Transverse colon (tissue), 4 donors: ENCODE results near the gene VAV2.

Source experiments
- EP300 ChIP-seq: sonication (generic); formaldehyde crosslinking; IDR thresholded peaks from one replicate; pipeline ENCODE4 v1.6.1; 2017; ENCODE audit warnings: antibody characterized with exemption, low read depth
- POLR2A ChIP-seq: fragments of 450-650 bp; IDR thresholded peaks from one replicate; pipeline ENCODE4 v1.6.1; 2016; ENCODE audit warnings: antibody characterized with exemption, mild to moderate bottlenecking, moderate library complexity
- POLR2AphosphoS5 ChIP-seq, 3 donors: sonication (generic); formaldehyde crosslinking; IDR thresholded peaks; one replicate each; pipeline ENCODE4 v1.6.1; 2016; ENCODE audit warnings: antibody characterized with exemption in 3 of 3
- TF ChIP-seq, protein P1 (sequence below), 5 experiments: fragments of 200-600 bp in 3 of 5; fragments of 450-650 bp in 2 of 5; sonication (generic) in 3 of 5; IDR thresholded peaks; 1 replicate in 2 of 5; 2 replicates in 3 of 5; pipeline ENCODE4 v1.5.1; 2016 to 2017; ENCODE audit warnings: antibody characterized with exemption in 5 of 5, inconsistent platforms in 3 of 5, mild to moderate bottlenecking in 2 of 5, moderate library complexity in 1 of 5

DNA sequence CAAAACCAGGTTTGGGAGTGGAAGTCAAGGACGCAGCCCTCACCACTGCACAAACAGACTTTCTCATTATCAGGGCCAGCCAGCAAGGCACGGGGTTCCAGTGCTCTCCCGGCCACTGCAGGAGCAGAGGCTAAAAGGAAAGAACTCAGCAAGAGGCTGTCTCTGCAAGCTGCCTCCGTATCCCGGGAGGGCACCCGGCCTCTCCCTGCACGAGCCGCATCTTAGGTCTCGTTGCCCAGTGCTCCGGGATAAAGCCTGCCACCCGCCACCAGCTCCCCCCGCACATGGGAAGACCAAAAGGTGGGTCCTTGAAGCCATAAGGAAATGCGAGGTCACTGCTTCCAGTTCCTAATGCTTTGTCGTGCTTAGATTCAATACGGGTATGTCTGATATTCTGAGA is 136.8 kb downstream of the VAV2 start:
- TF ChIP-seq, protein P1, sequence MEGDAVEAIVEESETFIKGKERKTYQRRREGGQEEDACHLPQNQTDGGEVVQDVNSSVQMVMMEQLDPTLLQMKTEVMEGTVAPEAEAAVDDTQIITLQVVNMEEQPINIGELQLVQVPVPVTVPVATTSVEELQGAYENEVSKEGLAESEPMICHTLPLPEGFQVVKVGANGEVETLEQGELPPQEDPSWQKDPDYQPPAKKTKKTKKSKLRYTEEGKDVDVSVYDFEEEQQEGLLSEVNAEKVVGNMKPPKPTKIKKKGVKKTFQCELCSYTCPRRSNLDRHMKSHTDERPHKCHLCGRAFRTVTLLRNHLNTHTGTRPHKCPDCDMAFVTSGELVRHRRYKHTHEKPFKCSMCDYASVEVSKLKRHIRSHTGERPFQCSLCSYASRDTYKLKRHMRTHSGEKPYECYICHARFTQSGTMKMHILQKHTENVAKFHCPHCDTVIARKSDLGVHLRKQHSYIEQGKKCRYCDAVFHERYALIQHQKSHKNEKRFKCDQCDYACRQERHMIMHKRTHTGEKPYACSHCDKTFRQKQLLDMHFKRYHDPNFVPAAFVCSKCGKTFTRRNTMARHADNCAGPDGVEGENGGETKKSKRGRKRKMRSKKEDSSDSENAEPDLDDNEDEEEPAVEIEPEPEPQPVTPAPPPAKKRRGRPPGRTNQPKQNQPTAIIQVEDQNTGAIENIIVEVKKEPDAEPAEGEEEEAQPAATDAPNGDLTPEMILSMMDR (IDR thresholded peaks at IDR 0.05), result no peak
- TF ChIP-seq POLR2AphosphoS5 (IDR thresholded peaks at IDR 0.05), result no peak
- TF ChIP-seq POLR2A, result no peak
- no peak for TF ChIP-seq EP300
